GM12873 (cell line): ENCODE data around the gene PNPLA3.

ENCODE experiments used
- CTCF ChIP-seq: IDR thresholded peaks from 2 replicates; pipeline ENCODE4 v1.5.1; 2012; ENCODE audit warnings: low read depth, mild to moderate bottlenecking, moderate library complexity, low read length, control low read depth; ENCODE audit not compliant: insufficient read depth; ENCODE audit errors: missing control alignments

The PNPLA3 gene

GRCh38 chr22:43948836-43949406 lies 25.3 kb downstream of the PNPLA3 start:
- no peak for TF ChIP-seq CTCF

GRCh38 chr22:43951391-43951790 lies 27.8 kb downstream of the PNPLA3 start:
- TF ChIP-seq CTCF, result no peak

GRCh38 chr22:43951966-43952365 lies 28.4 kb downstream of the PNPLA3 start:
- no peak for TF ChIP-seq CTCF

GRCh38 chr22:43953988-43954785 lies 30.6 kb downstream of the PNPLA3 start:
- no peak for TF ChIP-seq CTCF

- TF ChIP-seq CTCF, result no peak
Measured at GRCh38 chr22:43955040-43955882, 31.7 kb downstream of the PNPLA3 start, which contains the start of gene SAMM50. Gene SAMM50 (plus strand): TSS chr22:43955442. CDS start chr22:43955578, 136 bp downstream.

- TF ChIP-seq CTCF, result no peak
Measured at GRCh38 chr22:43955883-43956782, 32.5 kb downstream of the PNPLA3 start.
